Endodermal cell (in vitro differentiated cells): ENCODE results near the gene TAF11L7. TPM values are rescaled to one million over a fixed set of nuclear protein-coding genes. Genes with fewer than 3 reads are reported as not detected.
"Not testable (repeated sequence)": the region's sequence is repeated elsewhere in the genome, so short reads cannot be mapped to it uniquely, and the experiment has no call there.

Source experiments
- DNase-seq: peaks from one replicate; pipeline ENCODE4 v3.0.0-alpha.2; 2017
- H3K27ac ChIP-seq: 2 replicates; pipeline ENCODE4 v1.5.1; 2013; ENCODE audit warnings: mild to moderate bottlenecking, low read depth, low read length, moderate library complexity
- H3K27me3 ChIP-seq: 2 replicates; pipeline ENCODE4 v1.6.1; 2013; ENCODE audit warnings: mild to moderate bottlenecking, low read length, moderate library complexity; ENCODE audit not compliant: insufficient read depth, control insufficient read depth, poor library complexity, severe bottlenecking
- H3K36me3 ChIP-seq: 2 replicates; pipeline ENCODE4 v1.7.0; 2013; ENCODE audit warnings: mild to moderate bottlenecking, low read length, moderate library complexity; ENCODE audit not compliant: control insufficient read depth, insufficient read depth
- H3K4me1 ChIP-seq: one replicate; pipeline ENCODE4 v1.7.0; 2013; ENCODE audit warnings: low read length; ENCODE audit not compliant: control insufficient read depth, insufficient read depth
- H3K4me3 ChIP-seq: 2 replicates; pipeline ENCODE4 v1.5.1; 2013; ENCODE audit warnings: mild to moderate bottlenecking, low read length, moderate library complexity
- H3K9ac ChIP-seq: 2 replicates; pipeline ENCODE4 v1.6.1; 2013; ENCODE audit warnings: mild to moderate bottlenecking, low read length, moderate library complexity; ENCODE audit not compliant: poor library complexity, severe bottlenecking; ENCODE audit errors: extremely low read depth
- H3K9me3 ChIP-seq: 2 replicates; pipeline ENCODE4 v1.6.1; 2013; ENCODE audit warnings: mild to moderate bottlenecking, low read length, moderate library complexity; ENCODE audit not compliant: control insufficient read depth
- H3K27ac Mint-ChIP-seq: 2 replicates; pipeline ENCODE4 v1.8.0; 2020; ENCODE audit warnings: mixed read lengths
- H3K27me3 Mint-ChIP-seq: 2 replicates; pipeline ENCODE4 v1.8.0; 2021; ENCODE audit warnings: mild to moderate bottlenecking, mixed read lengths; ENCODE audit not compliant: insufficient read depth
- H3K36me3 Mint-ChIP-seq: 2 replicates; pipeline ENCODE4 v1.8.0; 2020; ENCODE audit warnings: low read depth, mixed read lengths
- H3K4me1 Mint-ChIP-seq: 2 replicates; pipeline ENCODE4 v1.8.0; 2020; ENCODE audit warnings: mixed read lengths
- H3K4me3 Mint-ChIP-seq: 2 replicates; pipeline ENCODE4 v1.8.0; 2020; ENCODE audit warnings: mild to moderate bottlenecking, moderate library complexity, mixed read lengths
- H3K9me3 Mint-ChIP-seq: 2 replicates; pipeline ENCODE4 v1.8.0; 2020; ENCODE audit warnings: mild to moderate bottlenecking, mixed read lengths
- CTCF ChIP-seq: fragments of 200-600 bp; sonication (generic); conservative IDR thresholded peaks from 2 replicates; pipeline ENCODE4 v1.5.0; 2021; ENCODE audit warnings: antibody characterized with exemption, mild to moderate bottlenecking
- WGBS, 2 experiments: methylation state at CpG; one replicate each; pipeline versions ENCODE4 v1.1.5 to v1.1.7; 2013; ENCODE audit warnings: missing lambda C conversion rate in 2 of 2, mixed read lengths in 1 of 2; ENCODE audit not compliant: insufficient coverage in 1 of 2, insufficient read length in 1 of 2; 5-methylcytosine and 5-hydroxymethylcytosine counted together
- total RNA-seq, 2 donors: library from RNA; stranded (reverse); fragmentation: NEBNext Ultra II Directional in 1 of 2; extraction: Animal tissue kit (Norgen Biotek cat#: 25700) in 1 of 2; gene quantifications; 2 replicates in 1 of 2; 3 replicates in 1 of 2; pipeline ENCODE4 v1.2.1, GENCODE V29; 2021

The TAF11L7 gene
- total RNA-seq, 2 donors from 2014 or later, result not detected

DNA sequence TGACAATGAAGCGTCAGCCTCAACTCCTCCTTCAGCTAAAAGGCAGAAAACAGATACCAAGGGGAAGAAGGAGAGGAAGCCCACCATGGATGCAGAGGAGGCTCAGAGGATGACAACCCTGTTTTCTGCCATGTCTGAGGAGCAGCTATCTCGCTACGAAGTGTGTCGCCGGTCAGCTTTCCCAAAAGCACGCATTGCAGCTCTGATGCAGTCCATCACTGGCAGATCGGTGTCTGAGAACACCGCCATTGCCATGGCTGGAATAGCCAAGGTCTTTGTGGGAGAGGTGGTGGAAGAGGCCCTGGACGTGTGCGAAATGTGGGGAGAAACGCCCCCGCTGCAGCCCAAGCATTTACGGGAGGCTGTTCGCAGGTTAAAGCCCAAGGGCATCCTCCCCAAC, 19.4 kb upstream of the TAF11L7 start:
- H3K9ac ChIP-seq, result no peak overlapping the region
- Mint-ChIP-seq H3K4me3 (no peak overlapping the region), H3K9me3 (no peaks in the 10 kb centered on the region), H3K36me3 (no peaks in the 10 kb centered on the region), H3K27ac (no peak overlapping the region), H3K4me1 (no peaks in the 10 kb centered on the region), H3K27me3 (no peaks in the 10 kb centered on the region)
- WGBS, 2 experiments, result 95 to 100% methylated on average over 1 to 9 of the region's 14 CpGs
- H3K9me3 ChIP-seq, result no peaks in the 10 kb centered on the region
- H3K36me3 ChIP-seq, result no peaks in the 10 kb centered on the region
- no peak for TF ChIP-seq CTCF
- no peaks in the 10 kb centered on the region for H3K27me3 ChIP-seq
- no peak overlapping the region for H3K27ac ChIP-seq
- H3K4me3 ChIP-seq, result no peak overlapping the region
- no peaks in the 10 kb centered on the region for H3K4me1 ChIP-seq
- no peak for DNase-seq

DNA sequence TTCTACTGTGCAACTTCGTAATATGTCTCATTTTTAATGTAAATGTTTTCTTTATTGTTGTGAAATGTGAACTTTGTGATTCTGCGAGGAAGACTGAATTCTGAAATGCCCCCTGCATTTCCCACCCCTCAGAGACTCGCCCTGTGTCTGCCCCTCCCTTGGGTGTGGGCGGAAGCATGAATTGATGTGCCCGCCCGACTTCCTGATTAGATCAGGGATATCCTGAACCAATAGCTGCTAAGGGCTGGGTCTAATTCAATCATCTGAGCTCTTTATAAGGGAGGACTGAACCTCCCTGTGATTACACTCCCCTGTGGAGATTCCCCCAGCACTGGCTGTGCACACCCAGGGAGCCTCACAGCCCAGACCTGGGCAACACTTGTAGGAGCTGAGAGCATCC, 18.3 kb upstream of the TAF11L7 start, which contains the start of gene TAF11L11:
TAF11L11 (plus strand) TSS at position 304 of the 400 bp plus-strand sequence.
- not testable (repeated sequence) for H3K36me3 Mint-ChIP-seq, H3K9me3 Mint-ChIP-seq, H3K27ac Mint-ChIP-seq, H3K4me1 Mint-ChIP-seq, H3K36me3 ChIP-seq, H3K4me3 Mint-ChIP-seq, H3K9ac ChIP-seq, H3K27ac ChIP-seq, H3K9me3 ChIP-seq, H3K4me3 ChIP-seq, H3K27me3 ChIP-seq, H3K27me3 Mint-ChIP-seq, H3K4me1 ChIP-seq, DNase-seq
- WGBS, 2 experiments, result 95% methylated on average over 5 of the region's 6 CpGs; no CpG with 5 or more reads in 1 of the 2 experiments

GRCh38 chr5:17597728-17598127, 12.2 kb upstream of the TAF11L7 start, which contains the start of gene TAF11L10:
Gene TAF11L10, minus strand, starts transcription at chr5:17597828.
- H3K36me3 Mint-ChIP-seq, H3K4me1 ChIP-seq, H3K27me3 ChIP-seq, DNase-seq, H3K27ac Mint-ChIP-seq, H3K27ac ChIP-seq, H3K9ac ChIP-seq, H3K4me3 Mint-ChIP-seq, H3K4me1 Mint-ChIP-seq, H3K9me3 ChIP-seq, H3K36me3 ChIP-seq, H3K9me3 Mint-ChIP-seq, H3K4me3 ChIP-seq, H3K27me3 Mint-ChIP-seq: not testable (repeated sequence)
- WGBS, 2 experiments, result no CpG with 5 or more reads among the region's 15 CpGs

GRCh38 chr5:17594255-17594654, 8.7 kb upstream of the TAF11L7 start, which contains the start of gene TAF11L9:
Gene TAF11L9, minus strand, starts transcription at chr5:17594394.
- not testable (repeated sequence) for H3K27ac ChIP-seq, H3K27ac Mint-ChIP-seq, H3K9me3 Mint-ChIP-seq, H3K4me3 Mint-ChIP-seq, H3K4me1 ChIP-seq, H3K9ac ChIP-seq, H3K27me3 ChIP-seq, H3K4me1 Mint-ChIP-seq, DNase-seq, H3K9me3 ChIP-seq, H3K36me3 ChIP-seq, H3K4me3 ChIP-seq, H3K36me3 Mint-ChIP-seq, H3K27me3 Mint-ChIP-seq
- no CpG with 5 or more reads among the region's 15 CpGs for WGBS, 2 experiments

DNA sequence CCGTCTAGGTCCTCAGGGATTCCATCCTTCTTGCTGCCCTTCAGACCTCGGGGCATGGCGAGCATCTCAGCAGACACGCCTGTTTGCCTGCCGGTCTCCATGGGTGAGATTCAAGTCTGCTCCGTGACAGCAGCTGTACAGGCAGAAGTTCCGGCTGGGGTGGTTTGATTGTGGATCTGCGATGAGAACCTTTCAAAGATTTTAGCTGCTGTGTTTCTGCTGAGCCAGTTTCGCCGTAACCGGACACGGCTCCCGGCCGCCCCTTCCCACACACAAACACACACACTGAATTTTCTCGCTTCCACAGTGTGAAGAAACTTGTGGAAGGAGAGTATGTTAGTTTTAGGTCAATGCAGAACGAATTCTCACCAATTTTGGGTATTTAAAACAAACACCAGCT, 5.3 kb upstream of the TAF11L7 start, which contains the start of gene TAF11L8:
TAF11L8 (minus strand) TSS at position 101 of the 400 bp plus-strand sequence.
- H3K4me3 Mint-ChIP-seq, H3K9me3 Mint-ChIP-seq, H3K9ac ChIP-seq, H3K27ac ChIP-seq, H3K4me1 ChIP-seq, H3K36me3 Mint-ChIP-seq, H3K27me3 ChIP-seq, H3K4me3 ChIP-seq, H3K27me3 Mint-ChIP-seq, DNase-seq, H3K27ac Mint-ChIP-seq, H3K9me3 ChIP-seq, H3K36me3 ChIP-seq, H3K4me1 Mint-ChIP-seq: not testable (repeated sequence)
- no CpG with 5 or more reads among the region's 16 CpGs for WGBS, 2 experiments
